Upper lobe of right lung (tissue), 1 donor: ENCODE measurements around the gene TJP3. TPM values are rescaled to one million over a fixed set of nuclear protein-coding genes. Genes with fewer than 3 reads are reported as not detected.

Source experiments
- ATAC-seq: fragments of 200-7000 bp; cut with Tn5 transposase; one replicate; pipeline ENCODE4 v1.9.1; 2020; ENCODE audit warnings: mild to moderate bottlenecking, moderate library complexity
- DNase-seq: peaks from one replicate; pipeline ENCODE4 v3.0.0-alpha.2; 2020
- H3K27ac ChIP-seq: fragments of 200-600 bp; one replicate; pipeline ENCODE4 v1.8.0; 2022
- H3K27me3 ChIP-seq: fragments of 200-600 bp; one replicate; pipeline ENCODE4 v1.8.0; 2022; ENCODE audit warnings: mild to moderate bottlenecking
- H3K36me3 ChIP-seq: fragments of 200-600 bp; one replicate; pipeline ENCODE4 v1.8.0; 2022
- H3K4me1 ChIP-seq: fragments of 200-600 bp; one replicate; pipeline ENCODE4 v1.8.0; 2022
- H3K4me3 ChIP-seq: fragments of 200-600 bp; one replicate; pipeline ENCODE4 v1.8.0; 2022; ENCODE audit warnings: mild to moderate bottlenecking
- H3K9me3 ChIP-seq: fragments of 200-600 bp; one replicate; pipeline ENCODE4 v1.8.0; 2022
- intact Hi-C: fragments of 100-400 bp; cut with DNase I; formaldehyde crosslinking; loops from one replicate; pipeline ENCODE4 v1.11.0; 2022
- total RNA-seq: library from RNA; stranded (reverse); fragmentation: NEBNext Ultra II Directional; extraction: Animal tissue kit (Norgen Biotek cat#: 25700); gene quantifications from one replicate; pipeline ENCODE4 v1.2.1, GENCODE V29; 2021
- TF ChIP-seq, protein P1 (sequence below): fragments of 200-600 bp; IDR thresholded peaks from one replicate; pipeline ENCODE4 v1.8.0; 2022; ENCODE audit warnings: antibody characterized with exemption
- donor health status: DM: no; HTN: yes; CAD: no; lungs with severe emphysema.

The TJP3 gene
- total RNA-seq, 1 donor from 2014 or later: 23.0 TPM

- intact Hi-C loops: no loop called here
- no peak overlapping the region for H3K27ac ChIP-seq
- DNase-seq (no peak), ATAC-seq (no peak)
- H3K36me3 ChIP-seq: peaks cover 9% of the 10 kb centered on the region
- no peaks in the 10 kb centered on the region for H3K4me1 ChIP-seq
- no peaks in the 10 kb centered on the region for H3K27me3 ChIP-seq
- no peaks in the 10 kb centered on the region for H3K9me3 ChIP-seq
- no peak overlapping the region for H3K4me3 ChIP-seq
- TF ChIP-seq, protein P1, sequence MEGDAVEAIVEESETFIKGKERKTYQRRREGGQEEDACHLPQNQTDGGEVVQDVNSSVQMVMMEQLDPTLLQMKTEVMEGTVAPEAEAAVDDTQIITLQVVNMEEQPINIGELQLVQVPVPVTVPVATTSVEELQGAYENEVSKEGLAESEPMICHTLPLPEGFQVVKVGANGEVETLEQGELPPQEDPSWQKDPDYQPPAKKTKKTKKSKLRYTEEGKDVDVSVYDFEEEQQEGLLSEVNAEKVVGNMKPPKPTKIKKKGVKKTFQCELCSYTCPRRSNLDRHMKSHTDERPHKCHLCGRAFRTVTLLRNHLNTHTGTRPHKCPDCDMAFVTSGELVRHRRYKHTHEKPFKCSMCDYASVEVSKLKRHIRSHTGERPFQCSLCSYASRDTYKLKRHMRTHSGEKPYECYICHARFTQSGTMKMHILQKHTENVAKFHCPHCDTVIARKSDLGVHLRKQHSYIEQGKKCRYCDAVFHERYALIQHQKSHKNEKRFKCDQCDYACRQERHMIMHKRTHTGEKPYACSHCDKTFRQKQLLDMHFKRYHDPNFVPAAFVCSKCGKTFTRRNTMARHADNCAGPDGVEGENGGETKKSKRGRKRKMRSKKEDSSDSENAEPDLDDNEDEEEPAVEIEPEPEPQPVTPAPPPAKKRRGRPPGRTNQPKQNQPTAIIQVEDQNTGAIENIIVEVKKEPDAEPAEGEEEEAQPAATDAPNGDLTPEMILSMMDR: no peak
Observed at GRCh38 chr19:3737487-3738205, 29.5 kb downstream of the TJP3 start.

GRCh38 chr19:3738477-3739220, 30.5 kb downstream of the TJP3 start:
- H3K4me3 ChIP-seq: no peak overlapping the region
- no peak for DNase-seq
- no peaks in the 10 kb centered on the region for H3K27me3 ChIP-seq
- no peak overlapping the region for H3K27ac ChIP-seq
- no peaks in the 10 kb centered on the region for H3K9me3 ChIP-seq
- peaks cover 8% of the 10 kb centered on the region for H3K36me3 ChIP-seq
- peak; percentile 6 for ATAC-seq
- no peaks in the 10 kb centered on the region for H3K4me1 ChIP-seq
- TF ChIP-seq, protein P1: no peak
- intact Hi-C loops: no loop called here

DNA sequence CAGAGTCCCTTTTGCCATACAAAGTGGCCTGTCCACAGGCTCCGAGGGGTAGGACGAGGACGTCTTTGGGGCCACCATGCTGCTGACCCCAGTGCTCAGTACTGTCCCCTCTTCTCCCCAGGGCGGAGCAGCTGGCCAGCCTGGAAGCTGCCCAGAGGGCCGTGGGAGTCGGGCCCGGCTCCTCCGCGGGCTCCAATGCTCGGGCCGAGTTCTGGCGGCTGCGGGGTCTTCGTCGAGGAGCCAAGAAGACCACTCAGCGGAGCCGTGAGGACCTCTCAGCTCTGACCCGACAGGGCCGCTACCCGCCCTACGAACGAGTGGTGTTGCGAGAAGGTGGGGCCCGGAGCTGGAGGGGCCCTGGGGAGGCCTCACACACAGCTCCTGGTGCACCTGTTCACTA, 32.2 kb downstream of the TJP3 start:
- Histone ChIP-seq H3K4me3 (no peak overlapping the region), H3K27me3 (no peaks in the 10 kb centered on the region), H3K27ac (no peak overlapping the region), H3K36me3 (peaks cover 6% of the 10 kb centered on the region), H3K9me3 (no peaks in the 10 kb centered on the region), H3K4me1 (no peaks in the 10 kb centered on the region)
- ATAC-seq: no peak
- intact Hi-C loops: no loop called here
- TF ChIP-seq, protein P1: no peak
- DNase-seq: no peak

- no peaks in the 10 kb centered on the region for H3K27me3 ChIP-seq
- intact Hi-C loops: no loop called here
- no peak overlapping the region for H3K4me3 ChIP-seq
- no peaks in the 10 kb centered on the region for H3K9me3 ChIP-seq
- no peak overlapping the region for H3K27ac ChIP-seq
- H3K4me1 ChIP-seq: no peaks in the 10 kb centered on the region
- TF ChIP-seq, protein P1: no peak
- DNase-seq (no peak), ATAC-seq (no peak)
- H3K36me3 ChIP-seq: no peaks in the 10 kb centered on the region
Observed at GRCh38 chr19:3743486-3743885, 35.3 kb downstream of the TJP3 start.

DNA sequence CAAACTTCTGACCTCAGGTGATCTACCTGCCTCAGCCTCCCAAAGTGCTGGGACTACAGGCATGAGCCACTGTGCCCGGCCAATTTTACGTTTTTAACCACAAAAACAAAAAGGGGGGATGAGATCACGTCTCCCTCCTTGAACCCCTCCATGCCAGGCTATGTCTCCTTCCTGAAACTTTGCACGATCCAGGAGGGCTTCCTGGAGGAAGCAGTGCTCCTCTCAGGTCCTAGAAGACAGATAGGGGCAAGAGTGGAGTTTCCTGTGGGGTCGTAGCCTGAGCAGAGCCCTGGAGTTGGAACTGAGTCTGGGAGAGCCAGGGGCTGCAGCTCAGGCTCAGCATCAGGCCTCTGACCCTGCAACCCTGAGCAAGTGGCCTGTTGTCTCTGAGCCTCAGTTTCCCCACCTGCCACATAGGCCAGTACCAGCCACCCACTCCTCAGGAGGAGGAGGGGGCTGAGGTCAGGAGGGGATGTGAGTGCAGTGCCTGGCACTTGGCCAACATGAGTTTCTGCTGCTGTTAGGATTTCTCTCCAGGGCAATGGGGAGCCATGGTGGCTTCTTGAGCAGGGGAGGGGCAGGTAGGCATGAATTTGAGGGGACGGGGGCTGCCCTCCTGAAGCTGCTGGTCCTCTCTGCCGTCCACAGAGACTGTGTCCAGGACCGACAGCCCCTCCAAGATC, 37.3 kb downstream of the TJP3 start:
- ATAC-seq: no peak
- Histone ChIP-seq H3K9me3 (no peaks in the 10 kb centered on the region), H3K4me1 (no peaks in the 10 kb centered on the region)

More for the DNA sequence above, 37.3 kb downstream of the TJP3 start:
- peaks cover 10% of the 10 kb centered on the region for H3K36me3 ChIP-seq
- intact Hi-C loops: no loop called here
- TF ChIP-seq, protein P1: no peak
- DNase-seq: no peak
- no peak overlapping the region for H3K4me3 ChIP-seq
- no peaks in the 10 kb centered on the region for H3K27me3 ChIP-seq
- no peak overlapping the region for H3K27ac ChIP-seq
